HEK293 (cell line): Measurements from ENCODE around the gene CBX7.
A peak's percentile ranks its signal among the peaks of the same experiment; 100 is the strongest.

Experiments
- CTCF ChIA-PET: fragments of 350-600 bp; formaldehyde crosslinking; extraction: SDS; loops from one replicate; lab custom pipeline; 2021; ENCODE audit warnings: antibody characterized with exemption; lab: Yijun Ruan, JAX
- POLR2A ChIA-PET: fragments of 300-600 bp; formaldehyde crosslinking; extraction: SDS; loops from one replicate; lab custom pipeline; 2020; ENCODE audit warnings: antibody characterized with exemption, inconsistent platforms; lab: Yijun Ruan, JAX
- H3K27ac ChIP-seq: fragments of 200-500 bp; sonication (Bioruptor generic); 2 replicates; pipeline ENCODE4 v1.5.1; 2014; ENCODE audit warnings: low read depth, low read length, control low read depth, inconsistent platforms; ENCODE audit errors: extremely low read depth
- H3K36me3 ChIP-seq, 2 experiments: fragments of 200-500 bp in 1 of 2; sonication (Bioruptor generic) in 1 of 2; 1 replicate in 1 of 2; 2 replicates in 1 of 2; pipeline ENCODE4 v1.5.1; 2014 to 2017; ENCODE audit warnings: inconsistent platforms in 2 of 2, low read length in 2 of 2; ENCODE audit not compliant: control insufficient read depth in 2 of 2, insufficient read depth in 1 of 2
- H3K4me1 ChIP-seq: fragments of 200-500 bp; sonication (Bioruptor generic); 2 replicates; pipeline ENCODE4 v1.5.1; 2014; ENCODE audit warnings: mild to moderate bottlenecking, low read length, inconsistent platforms; ENCODE audit not compliant: control insufficient read depth, insufficient read depth
- H3K4me3 ChIP-seq: 2 replicates; pipeline ENCODE4 v1.5.1; 2011; ENCODE audit warnings: low read depth, mild to moderate bottlenecking, control low read depth, low read length, moderate library complexity
- H3K9me3 ChIP-seq: fragments of 200-500 bp; sonication (Bioruptor generic); 2 replicates; pipeline ENCODE4 v1.5.1; 2014; ENCODE audit warnings: low read depth, low read length, inconsistent platforms; ENCODE audit not compliant: control insufficient read depth, insufficient read depth
- KLF8 ChIP-seq: fragments of 450-650 bp; formaldehyde crosslinking; IDR thresholded peaks from 2 replicates; pipeline ENCODE4 v1.5.1; 2016; ENCODE audit warnings: missing biosample characterization, missing genetic modification characterization
- PRDM10 ChIP-seq: fragments of 450-650 bp; formaldehyde crosslinking; IDR thresholded peaks from 2 replicates; pipeline ENCODE4 v1.5.1; 2016; ENCODE audit warnings: missing biosample characterization, missing genetic modification characterization
- TCF7L2 ChIP-seq: IDR thresholded peaks from 2 replicates; pipeline ENCODE4 v1.6.1; 2011; ENCODE audit warnings: low read depth, mild to moderate bottlenecking, inconsistent platforms, low read length, moderate library complexity, borderline replicate concordance
- TRIM28 ChIP-seq: IDR thresholded peaks from 2 replicates; pipeline ENCODE4 v1.6.1; 2011; ENCODE audit warnings: low read length, control low read depth, borderline replicate concordance
- ZBTB17 ChIP-seq: fragments of 450-650 bp; formaldehyde crosslinking; IDR thresholded peaks from 2 replicates; pipeline ENCODE4 v1.5.1; 2016; ENCODE audit warnings: missing biosample characterization, missing genetic modification characterization
- ZBTB48 ChIP-seq: fragments of 450-650 bp; formaldehyde crosslinking; IDR thresholded peaks from 2 replicates; pipeline ENCODE4 v1.5.1; 2016; ENCODE audit warnings: missing biosample characterization, missing genetic modification characterization
- ZBTB49 ChIP-seq: fragments of 450-650 bp; formaldehyde crosslinking; IDR thresholded peaks from 2 replicates; pipeline ENCODE4 v1.5.1; 2016; ENCODE audit warnings: missing biosample characterization, missing genetic modification characterization, low read depth
- ZFP3 ChIP-seq: fragments of 450-650 bp; formaldehyde crosslinking; IDR thresholded peaks from 2 replicates; pipeline ENCODE4 v1.5.1; 2016; ENCODE audit warnings: low read depth, missing biosample characterization, missing genetic modification characterization
- ZNF140 ChIP-seq: fragments of 450-650 bp; formaldehyde crosslinking; IDR thresholded peaks from 2 replicates; pipeline ENCODE4 v1.5.1; 2016; ENCODE audit warnings: missing biosample characterization, missing genetic modification characterization
- ZNF362 ChIP-seq: fragments of 450-650 bp; formaldehyde crosslinking; IDR thresholded peaks from 2 replicates; pipeline ENCODE4 v1.5.1; 2016; ENCODE audit warnings: missing biosample characterization, missing genetic modification characterization
- ZNF366 ChIP-seq: fragments of 450-650 bp; formaldehyde crosslinking; conservative IDR thresholded peaks from 2 replicates; pipeline ENCODE4 v1.5.1; 2016; ENCODE audit warnings: missing biosample characterization, missing genetic modification characterization
- ZNF423 ChIP-seq: fragments of 450-650 bp; formaldehyde crosslinking; IDR thresholded peaks from 2 replicates; pipeline ENCODE4 v1.5.1; 2016; ENCODE audit warnings: missing biosample characterization, missing genetic modification characterization
- ZNF621 ChIP-seq: fragments of 450-650 bp; formaldehyde crosslinking; IDR thresholded peaks from 2 replicates; pipeline ENCODE4 v1.5.1; 2017; ENCODE audit warnings: missing biosample characterization, missing genetic modification characterization

Gene CBX7

GRCh38 chr22:39115570-39115969 lies 36.9 kb downstream of the CBX7 start:
- Histone ChIP-seq H3K4me3 (no peak overlapping the region), H3K4me1 (no peaks in the 10 kb centered on the region), H3K9me3 (no peaks in the 10 kb centered on the region), H3K27ac (no peak overlapping the region), H3K36me3 (no peaks in the 10 kb centered on the region)
- CTCF ChIA-PET, result interaction anchor here (0.6 kb wide), 1 partner anchor 142 kb away, joined by 3 read pairs; no protein-coding TSS in a partner anchor
- POLR2A ChIA-PET, result interaction anchor here (0.6 kb wide), 1 partner anchor 202 kb away, joined by 4 read pairs; no protein-coding TSS in a partner anchor
- TF ChIP-seq ZFP3 (tag by site-specific recombination) (no peak), ZNF366 (tag by site-specific recombination) (peak; percentile 70), KLF8 (tag by site-specific recombination) (no peak), ZNF621 (no peak), ZBTB17 (tag by site-specific recombination) (peak; percentile 85), ZNF362 (no peak)

- Histone ChIP-seq H3K27ac (no peak overlapping the region), H3K9me3 (no peaks in the 10 kb centered on the region), H3K4me3 (no peak overlapping the region), H3K36me3 (no peaks in the 10 kb centered on the region), H3K4me1 (no peaks in the 10 kb centered on the region)
- CTCF ChIA-PET, result interaction anchor here (0.7 to 1.5 kb wide), 3 partner anchors 8 to 244 kb away, joined by 3 to 10 read pairs (median 4); no protein-coding TSS in a partner anchor
- POLR2A ChIA-PET, result interaction anchor here (0.6 to 0.8 kb wide), 2 partner anchors 45 to 243 kb away, joined by 3 to 4 read pairs; no protein-coding TSS in a partner anchor
- TF ChIP-seq TCF7L2 (peak; percentile 53; the same call in 1 of the 2 replicates), PRDM10 (tag by site-specific recombination) (peak; percentile 76), ZBTB49 (tag by site-specific recombination) (no peak), ZNF423 (no peak), ZNF140 (tag by site-specific recombination) (no peak), TRIM28 (0 out of 2 replicates have a peak, but pooled peaks have one; percentile 20), ZBTB48 (tag by site-specific recombination) (peak; percentile 91)
Observed at GRCh38 chr22:39114112-39114511, 38.4 kb downstream of the CBX7 start.
